Calu3 (cell line): ENCODE measurements around the gene SLC12A1. TPM values are rescaled to one million over a fixed set of nuclear protein-coding genes. Genes with fewer than 3 reads are reported as not detected.

Source experiments
- BruUV-seq: library from RNA; stranded (reverse); fragments of 400-500 nt; replicated peaks from 2 replicates; lab custom pipeline; 2021; lab: Mats Ljungman, UMichigan
- CTCF ChIA-PET: fragments of 300-600 bp; sonication (Branson Sonifier 250); formaldehyde crosslinking; loops from one replicate; lab custom pipeline; 2022; ENCODE audit warnings: antibody characterized with exemption; lab: Charles Lee
- DNase-seq: peaks from one replicate; pipeline ENCODE4 v3.0.0; 2022
- H3K27ac Mint-ChIP-seq: one replicate; pipeline ENCODE4 v1.8.0; 2022; ENCODE audit warnings: mixed read lengths; ENCODE audit not compliant: unreplicated experiment
- H3K27me3 Mint-ChIP-seq: one replicate; pipeline ENCODE4 v1.8.0; 2022; ENCODE audit warnings: mixed read lengths; ENCODE audit not compliant: unreplicated experiment
- H3K36me3 Mint-ChIP-seq: one replicate; pipeline ENCODE4 v1.8.0; 2022; ENCODE audit warnings: mild to moderate bottlenecking, moderate library complexity, mixed read lengths; ENCODE audit not compliant: insufficient read depth, unreplicated experiment
- H3K4me1 Mint-ChIP-seq: one replicate; pipeline ENCODE4 v1.8.0; 2022; ENCODE audit warnings: mild to moderate bottlenecking, low read depth, mixed read lengths; ENCODE audit not compliant: unreplicated experiment
- H3K4me3 Mint-ChIP-seq: one replicate; pipeline ENCODE4 v1.8.0; 2022; ENCODE audit warnings: mild to moderate bottlenecking, low read depth, moderate library complexity, mixed read lengths; ENCODE audit not compliant: unreplicated experiment
- H3K9me3 Mint-ChIP-seq: one replicate; pipeline ENCODE4 v1.8.0; 2022; ENCODE audit warnings: low read depth, mixed read lengths; ENCODE audit not compliant: unreplicated experiment
- CTCF ChIP-seq: fragments of 200-600 bp; IDR thresholded peaks from one replicate; pipeline ENCODE4 v1.8.0; 2022; ENCODE audit warnings: antibody characterized with exemption; ENCODE audit not compliant: unreplicated experiment
- intact Hi-C: fragments of 100-400 bp; cut with micrococcal nuclease; formaldehyde crosslinking; loops from one replicate; pipeline ENCODE4 v1.10.0; 2022; ENCODE audit not compliant: unreplicated experiment
- total RNA-seq: library from RNA; stranded (reverse); gene quantifications from 2 replicates; pipeline ENCODE4 v1.2.3, GENCODE V29; 2022

The SLC12A1 gene
- total RNA-seq, 1 experiment from 2014 or later: not detected

- peaks cover 37% of the 10 kb centered on the region for H3K27me3 Mint-ChIP-seq
- TF ChIP-seq CTCF: no peak
- no peaks in the 10 kb centered on the region for H3K36me3 Mint-ChIP-seq
- CTCF ChIA-PET: no interaction called here
- H3K27ac Mint-ChIP-seq: no peak overlapping the region
- no TSS peak for BruUV-seq
- intact Hi-C loops: no loop called here
- peak; percentile 75 for DNase-seq
- H3K9me3 Mint-ChIP-seq: peaks cover 2% of the 10 kb centered on the region
- H3K4me3 Mint-ChIP-seq: peak overlapping the region; percentile 62
- H3K4me1 Mint-ChIP-seq: peaks cover 11% of the 10 kb centered on the region
These were observed 15.0 kb upstream of the SLC12A1 start for GRCh38 chr15:48190932-48191573.

DNA sequence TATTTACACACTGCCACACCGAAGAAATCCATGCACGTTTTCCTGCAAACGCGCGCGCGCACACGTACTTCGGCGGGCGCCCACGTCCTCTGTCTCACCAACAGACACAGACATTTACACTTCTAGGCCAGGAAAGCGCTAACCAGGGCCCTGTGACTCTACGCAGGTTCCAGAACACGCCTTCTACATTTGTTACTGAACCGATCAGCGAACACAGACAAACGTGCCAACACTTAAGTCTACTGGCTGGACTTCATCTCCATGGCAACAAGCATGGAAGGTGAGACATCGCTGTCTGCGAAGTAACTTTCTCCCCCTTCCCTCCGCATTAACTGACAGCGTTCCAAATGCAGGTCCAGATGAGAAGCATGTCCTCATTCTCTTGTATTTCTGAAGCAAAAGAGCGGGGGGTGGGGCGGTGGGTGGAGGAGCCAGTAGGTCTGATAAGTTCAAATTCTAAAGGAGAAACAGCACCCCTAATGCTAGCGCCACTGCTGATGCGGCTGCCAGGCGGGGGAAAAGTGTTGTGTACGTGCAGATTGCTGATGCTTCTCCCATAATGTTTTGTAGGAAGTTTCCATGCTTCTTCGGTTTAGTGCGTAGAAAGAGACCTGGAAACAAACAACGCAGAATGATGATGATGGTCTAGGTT lies 14.4 kb upstream of the SLC12A1 start, which contains the start of gene CTXN2:
Gene CTXN2 (plus strand): TSS at position 92 of the 652 bp plus-strand sequence. CDS start 9,636 bp downstream, outside the sequence.
- Mint-ChIP-seq H3K9me3 (peaks cover 2% of the 10 kb centered on the region), H3K4me3 (peak within 1 kb of the TSS; percentile 62), H3K27ac (no peak within 1 kb of the TSS), H3K4me1 (peaks cover 11% of the 10 kb centered on the region), H3K27me3 (peaks cover 44% of the 10 kb centered on the region), H3K36me3 (no peaks in the 10 kb centered on the region)
- TF ChIP-seq CTCF: no peak
- intact Hi-C loops: no loop called here
- DNase-seq: no peak
- BruUV-seq: no TSS peak
- CTCF ChIA-PET: no interaction called here

GRCh38 chr15:48202068-48202467 lies 4.0 kb upstream of the SLC12A1 start:
- Mint-ChIP-seq H3K4me1 (no peaks in the 10 kb centered on the region), H3K9me3 (no peaks in the 10 kb centered on the region), H3K27me3 (no peaks in the 10 kb centered on the region), H3K4me3 (no peak overlapping the region), H3K36me3 (no peaks in the 10 kb centered on the region), H3K27ac (no peak overlapping the region)
- no TSS peak for BruUV-seq
- CTCF ChIA-PET: no interaction called here
- no peak for DNase-seq
- intact Hi-C loops: no loop called here
- no peak for TF ChIP-seq CTCF

- intact Hi-C loops: no loop called here
- CTCF ChIA-PET: no interaction called here
- no TSS peak for BruUV-seq
These were observed 15.2 kb downstream of the SLC12A1 start for GRCh38 chr15:48221261-48221660.

More at GRCh38 chr15:48221261-48221660, 15.2 kb downstream of the SLC12A1 start:
- H3K27me3 Mint-ChIP-seq: peaks cover 20% of the 10 kb centered on the region
- TF ChIP-seq CTCF: no peak
- H3K36me3 Mint-ChIP-seq: no peaks in the 10 kb centered on the region
- no peak for DNase-seq
- no peak overlapping the region for H3K4me3 Mint-ChIP-seq
- H3K9me3 Mint-ChIP-seq: no peaks in the 10 kb centered on the region
- H3K27ac Mint-ChIP-seq: no peak overlapping the region
- no peaks in the 10 kb centered on the region for H3K4me1 Mint-ChIP-seq
